HCT116 (cell line): ENCODE results near the gene RSPO4. TPM values are rescaled to one million over a fixed set of nuclear protein-coding genes. Genes with fewer than 3 reads are reported as not detected.

Experiments used
- ATAC-seq: fragments of 200-7000 bp; cut with Tn5 transposase; 2 replicates; pipeline ENCODE4 v1.9.1; 2020; ENCODE audit warnings: mild to moderate bottlenecking, moderate library complexity
- BruUV-seq: library from RNA; stranded (reverse); fragments of 400-500 nt; replicated peaks from 2 replicates; lab custom pipeline; 2021; lab: Mats Ljungman, UMichigan
- CTCF ChIA-PET: fragments of 300-600 bp; sonication (Branson Sonifier 250); formaldehyde crosslinking; loops from one replicate; lab custom pipeline; 2021; ENCODE audit warnings: antibody characterized with exemption; lab: Charles Lee
- POLR2A ChIA-PET: fragments of 300-600, 350-600 bp; sonication (Branson Sonifier 250); formaldehyde crosslinking; loops from one replicate; lab custom pipeline; 2021; ENCODE audit warnings: antibody characterized with exemption; lab: Charles Lee
- RAD21 ChIA-PET, 2 experiments: fragments of 300-600 bp; sonication (Branson Sonifier 250); formaldehyde crosslinking; loops; one replicate each; lab custom pipeline; 2023; ENCODE audit warnings: low total read pairs in 2 of 2; ENCODE audit not compliant: uncharacterized antibody in 2 of 2, unreplicated experiment in 2 of 2, low non-redundant PET in 1 of 2; lab: Charles Lee
- DNase-seq: peaks from one replicate; pipeline ENCODE4 v3.0.0-alpha.2; 2010; ENCODE audit warnings: low read depth, low spot score
- H2AFZ ChIP-seq: fragments of 200-600 bp; shearing (Covaris generic), sonication (generic); 2 replicates; pipeline ENCODE4 v1.6.1; 2017; ENCODE audit warnings: low read depth, mixed run types, mixed read lengths, antibody characterized with exemption, low read length; ENCODE audit not compliant: poor library complexity, severe bottlenecking
- H3K27ac ChIP-seq: 2 replicates; pipeline ENCODE4 v1.5.1; 2012; ENCODE audit warnings: low read depth, low read length
- H3K27me3 ChIP-seq: fragments of 200-600 bp; sonication (generic); 2 replicates; pipeline ENCODE4 v1.6.1; 2016; ENCODE audit warnings: mixed run types, low read length, mixed read lengths; ENCODE audit not compliant: insufficient read depth
- H3K36me3 ChIP-seq, 2 experiments: fragments of 200-500 bp in 1 of 2; fragments of 200-600 bp in 1 of 2; sonication (Bioruptor generic) in 1 of 2; sonication (generic) in 1 of 2; 2 replicates each; pipeline versions ENCODE4 v1.5.1 to v1.6.1; 2014 to 2016; ENCODE audit warnings: low read length in 2 of 2, inconsistent platforms in 1 of 2, mixed read lengths in 1 of 2, mixed run types in 1 of 2; ENCODE audit not compliant: insufficient read depth in 2 of 2, control insufficient read depth in 1 of 2
- H3K4me1 ChIP-seq, 2 experiments: fragments of 200-600 bp in 1 of 2; sonication (generic) in 1 of 2; 2 replicates each; pipeline versions ENCODE4 v1.5.1 to v1.6.1; 2012 to 2017; ENCODE audit warnings: low read length in 2 of 2, inconsistent platforms in 1 of 2, mild to moderate bottlenecking in 1 of 2, mixed read lengths in 1 of 2, mixed run types in 1 of 2, moderate library complexity in 1 of 2; ENCODE audit not compliant: insufficient read depth in 2 of 2, control insufficient read depth in 1 of 2
- H3K4me2 ChIP-seq: fragments of 200-600 bp; sonication (generic); 2 replicates; pipeline ENCODE4 v1.6.1; 2017; ENCODE audit warnings: mixed run types, low read length, mixed read lengths
- H3K4me3 ChIP-seq, 2 experiments: fragments of 200-600 bp in 1 of 2; sonication (generic) in 1 of 2; replicated peaks in 1 of 2; 2 replicates each; pipeline ENCODE4 v1.5.1; 2011 to 2016; ENCODE audit warnings: low read length in 2 of 2, control low read depth in 1 of 2, low read depth in 1 of 2, mild to moderate bottlenecking in 1 of 2, mixed read lengths in 1 of 2, mixed run types in 1 of 2
- H3K79me2 ChIP-seq: fragments of 200-600 bp; sonication (generic); 2 replicates; pipeline ENCODE4 v1.6.1; 2017; ENCODE audit warnings: mild to moderate bottlenecking, mixed run types, low read length, moderate library complexity, mixed read lengths; ENCODE audit not compliant: insufficient read depth
- H3K9ac ChIP-seq: fragments of 200-600 bp; sonication (generic); 2 replicates; pipeline ENCODE4 v1.6.1; 2016; ENCODE audit warnings: low read length, mixed read lengths
- H3K9me2 ChIP-seq: fragments of 200-600 bp; sonication (generic), shearing (Covaris generic); 2 replicates; pipeline ENCODE4 v1.6.1; 2017; ENCODE audit warnings: mixed run types, mild to moderate bottlenecking, moderate library complexity; ENCODE audit not compliant: insufficient read depth
- H3K9me3 ChIP-seq, 2 experiments: fragments of 200-500 bp in 1 of 2; fragments of 200-600 bp in 1 of 2; sonication (Bioruptor generic) in 1 of 2; sonication (generic) in 1 of 2; 2 replicates each; pipeline ENCODE4 v1.6.1; 2014 to 2017; ENCODE audit warnings: low read length in 2 of 2, mixed read lengths in 2 of 2, inconsistent platforms in 1 of 2, low read depth in 1 of 2, mild to moderate bottlenecking in 1 of 2, mixed run types in 1 of 2, moderate library complexity in 1 of 2; ENCODE audit not compliant: control insufficient read depth in 1 of 2, insufficient read depth in 1 of 2
- H4K20me1 ChIP-seq: fragments of 200-600 bp; sonication (generic), shearing (Covaris generic); 2 replicates; pipeline ENCODE4 v1.6.1; 2017; ENCODE audit warnings: mixed run types, mild to moderate bottlenecking, moderate library complexity; ENCODE audit not compliant: insufficient read depth
- CTCF ChIP-seq, 3 experiments: fragments of 200-600 bp in 1 of 3; sonication (generic) in 1 of 3; IDR thresholded peaks in 2 of 3; conservative IDR thresholded peaks in 1 of 3; 2 replicates each; pipeline ENCODE4 v1.5.1; 2012 to 2017; ENCODE audit warnings: low read depth in 2 of 3, low read length in 2 of 3, antibody characterized with exemption in 1 of 3, borderline replicate concordance in 1 of 3, control low read depth in 1 of 3, mild to moderate bottlenecking in 1 of 3, mixed read lengths in 1 of 3, mixed run types in 1 of 3, moderate library complexity in 1 of 3; ENCODE audit not compliant: insufficient read depth in 1 of 3
- JUND ChIP-seq: IDR thresholded peaks from 2 replicates; pipeline ENCODE4 v1.6.1; 2012
- MAX ChIP-seq: IDR thresholded peaks from 2 replicates; pipeline ENCODE4 v1.6.1; 2012
- SIN3A ChIP-seq: IDR thresholded peaks from 2 replicates; pipeline ENCODE4 v1.6.1; 2012; ENCODE audit warnings: low read depth
- YY1 ChIP-seq: IDR thresholded peaks from 2 replicates; pipeline ENCODE4 v1.6.1; 2011; ENCODE audit warnings: low read length, low read depth, moderate library complexity, mild to moderate bottlenecking; ENCODE audit not compliant: insufficient replicate concordance; ENCODE audit errors: extremely low read depth
- ZBTB33 ChIP-seq: IDR thresholded peaks from 2 replicates; pipeline ENCODE4 v1.6.1; 2011; ENCODE audit warnings: mild to moderate bottlenecking, low read length, moderate library complexity; ENCODE audit not compliant: insufficient replicate concordance; ENCODE audit errors: extremely low read depth
- ZNF274 ChIP-seq: fragments of 200-500 bp; sonication (Bioruptor generic); IDR thresholded peaks from 2 replicates; pipeline ENCODE4 v1.6.1; 2014; ENCODE audit warnings: mild to moderate bottlenecking, low read depth, low read length, inconsistent platforms
- intact Hi-C: fragments of 100-400 bp; cut with micrococcal nuclease; formaldehyde crosslinking; loops from 2 replicates; pipeline ENCODE4 v1.10.0; 2022
- total RNA-seq: library from RNA; stranded (reverse); gene quantifications from one replicate; pipeline ENCODE4 v1.2.1, GENCODE V29; 2021; ENCODE audit not compliant: unreplicated experiment

The RSPO4 gene
- total RNA-seq, 1 experiment from 2014 or later, result 0.84 TPM

DNA sequence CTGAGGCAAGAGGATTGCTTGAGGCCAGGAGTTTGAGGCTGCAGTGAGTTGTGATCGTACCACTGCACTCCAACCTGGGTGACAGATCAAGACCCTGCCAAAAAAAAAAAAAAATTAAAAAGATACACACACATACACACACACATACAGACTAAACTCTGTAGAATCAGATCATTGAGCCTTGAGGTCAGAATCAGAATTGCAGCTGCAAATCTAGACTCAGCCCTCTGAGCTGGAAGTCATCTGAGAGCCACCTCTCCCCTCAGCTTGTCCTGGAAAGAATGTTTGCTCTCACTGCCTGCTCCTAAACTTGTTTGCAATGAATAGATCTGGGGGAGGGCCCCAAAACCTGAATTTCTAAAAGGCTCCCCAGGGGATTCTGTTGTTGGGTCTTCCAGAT is 44.6 kb downstream of the RSPO4 start:
- Histone ChIP-seq H3K9me2 (no peaks in the 10 kb centered on the region), H3K27ac (no peak overlapping the region), H3K4me3 (no peak overlapping the region), H3K27me3 (no peaks in the 10 kb centered on the region), H3K9ac (no peak overlapping the region), H2AFZ (no peak overlapping the region), H3K4me2 (no peak overlapping the region), H4K20me1 (no peaks in the 10 kb centered on the region), H3K4me1 (peaks cover 4 to 13% of the 10 kb centered on the region in 2 experiments; a peak in 3 of 4 replicates), H3K9me3 (no peaks in the 10 kb centered on the region), H3K79me2 (no peaks in the 10 kb centered on the region), H3K36me3 (no peaks in the 10 kb centered on the region)
- no peak for TF ChIP-seq SIN3A
- no peak for TF ChIP-seq ZBTB33
- TF ChIP-seq ZNF274, result no peak
- no peak for TF ChIP-seq JUND
- peak in 2 of 3 experiments; percentile 4 to 14; a peak in 1 of 6 replicates for TF ChIP-seq CTCF (IDR thresholded peaks at IDR 0.05 in 2 of 3, conservative IDR thresholded peaks at IDR 0.05 in 1 of 3; ENCODE audit: borderline replicate concordance in 1 of 3, insufficient read depth in 1 of 3, low read depth in 2 of 3, low read length in 2 of 3)
- no peak for TF ChIP-seq YY1
- TF ChIP-seq MAX, result no peak
- no peak for ATAC-seq
- intact Hi-C loops, result loop anchor here (10.0 kb wide), 1 partner anchor 393 kb away; no protein-coding TSS in a partner anchor
- ChIA-PET RAD21 (interaction anchor here in 1 of 2 experiments (3.3 kb wide), 1 partner anchor 139 kb away, joined by 20 read pairs; no protein-coding TSS in a partner anchor), CTCF (interaction anchor here (0.7 to 6.9 kb wide), 7 partner anchors 9 to 256 kb away, joined by 3 to 181 read pairs (median 5); partner anchors contain the start of gene SLC52A3), POLR2A (interaction anchor here (2.1 kb wide), 1 partner anchor 10 kb away, joined by 4 read pairs; no protein-coding TSS in a partner anchor)
- no TSS peak for BruUV-seq
- no peak for DNase-seq
